Breast epithelium (tissue), 4 donors: ENCODE data around the gene UGT1A9. TPM values are rescaled to one million over a fixed set of nuclear protein-coding genes. Genes with fewer than 3 reads are reported as not detected.

Experiments
- DNase-seq, 2 donors: peaks; one replicate each; pipeline ENCODE4 v3.0.0-alpha.2; 2019; ENCODE audit warnings: low spot score in 2 of 2
- H3K27ac ChIP-seq, 2 donors: fragments of 200-600 bp; sonication (generic) in 1 of 2; one replicate each; pipeline ENCODE4 v1.5.1; 2016 to 2019; ENCODE audit warnings: mild to moderate bottlenecking in 1 of 2
- H3K27me3 ChIP-seq, 2 donors: fragments of 200-600 bp; sonication (generic) in 1 of 2; one replicate each; pipeline versions ENCODE4 v1.5.1 to v1.6.0; 2017 to 2019; ENCODE audit warnings: control low read depth in 1 of 2, mild to moderate bottlenecking in 1 of 2
- H3K36me3 ChIP-seq: fragments of 200-600 bp; one replicate; pipeline ENCODE4 v1.5.1; 2019
- H3K4me1 ChIP-seq, 2 donors: fragments of 200-600 bp; sonication (generic); one replicate each; pipeline ENCODE4 v1.5.1; 2016 to 2019; ENCODE audit warnings: control low read depth in 1 of 2
- H3K4me3 ChIP-seq, 3 donors: fragments of 200-600 bp; sonication (generic); 1 replicate in 2 of 3; 2 replicates in 1 of 3; pipeline ENCODE4 v1.5.1; 2016 to 2019; ENCODE audit warnings: mild to moderate bottlenecking in 3 of 3, moderate library complexity in 2 of 3
- H3K9me3 ChIP-seq, 2 donors: fragments of 200-600 bp; sonication (generic) in 1 of 2; one replicate each; pipeline ENCODE4 v1.5.1; 2016 to 2019; ENCODE audit warnings: control low read depth in 1 of 2
- CTCF ChIP-seq, 3 donors: fragments of 450-650 bp; IDR thresholded peaks; one replicate each; pipeline ENCODE4 v1.5.1; 2016 to 2017; ENCODE audit warnings: antibody characterized with exemption in 3 of 3, mild to moderate bottlenecking in 3 of 3, moderate library complexity in 3 of 3
- POLR2A ChIP-seq: fragments of 450-650 bp; IDR thresholded peaks from one replicate; pipeline ENCODE4 v1.6.1; 2016; ENCODE audit warnings: antibody characterized with exemption, mild to moderate bottlenecking, moderate library complexity
- POLR2AphosphoS5 ChIP-seq, 3 donors: sonication (generic); formaldehyde crosslinking; IDR thresholded peaks; one replicate each; pipeline ENCODE4 v1.6.1; 2017; ENCODE audit warnings: antibody characterized with exemption in 3 of 3
- intact Hi-C: fragments of 100-400 bp; cut with DNase I; formaldehyde crosslinking; loops from one replicate; pipeline ENCODE4 v1.15.1; 2023; ENCODE audit warnings: low total_unique reads
- total RNA-seq, 3 donors: library from RNA; depleted of rRNA; stranded (reverse); fragments of >200 nt; gene quantifications; one replicate each; pipeline ENCODE4 v1.1.0, GENCODE V29; 2016

The UGT1A9 gene
- total RNA-seq, 3 donors from 2014 or later, result not detected

GRCh38 chr2:233778030-233778429 is 106.3 kb downstream of the UGT1A9 start, which contains the start of gene MROH2A:
Gene MROH2A (plus strand): TSS chr2:233778330. CDS start chr2:233779359, 1,029 bp downstream.
- intact Hi-C loops, result no loop called here
- Histone ChIP-seq H3K9me3 (peaks cover 0 to 6% of the 10 kb centered on the region in 2 donors), H3K4me1 (no peaks in the 10 kb centered on the region), H3K4me3 (no peak within 1 kb of the TSS), H3K36me3 (no peaks in the 10 kb centered on the region), H3K27ac (no peak within 1 kb of the TSS), H3K27me3 (no peaks in the 10 kb centered on the region)
- DNase-seq, result no peak
- no peak for TF ChIP-seq CTCF (IDR thresholded peaks at IDR 0.05)

GRCh38 chr2:233779722-233780121 is 108.0 kb downstream of the UGT1A9 start:
- no peaks in the 10 kb centered on the region for H3K27me3 ChIP-seq
- H3K27ac ChIP-seq, result no peak overlapping the region
- TF ChIP-seq POLR2AphosphoS5 (IDR thresholded peaks at IDR 0.05) (no peak), CTCF (IDR thresholded peaks at IDR 0.05) (no peak)
- no peak for DNase-seq
- H3K4me3 ChIP-seq, result no peak overlapping the region
- no peaks in the 10 kb centered on the region for H3K4me1 ChIP-seq
- intact Hi-C loops, result no loop called here
- peaks cover 0 to 6% of the 10 kb centered on the region in 2 donors for H3K9me3 ChIP-seq
- no peaks in the 10 kb centered on the region for H3K36me3 ChIP-seq

- no peak overlapping the region for H3K27ac ChIP-seq
- H3K4me3 ChIP-seq, result no peak overlapping the region
- no peak for DNase-seq
- intact Hi-C loops, result no loop called here
- H3K36me3 ChIP-seq, result no peaks in the 10 kb centered on the region
- no peaks in the 10 kb centered on the region for H3K27me3 ChIP-seq
- H3K4me1 ChIP-seq, result no peaks in the 10 kb centered on the region
- H3K9me3 ChIP-seq, result peaks cover 0 to under 1% of the 10 kb centered on the region in 2 donors
- TF ChIP-seq CTCF (IDR thresholded peaks at IDR 0.05), result no peak
- TF ChIP-seq POLR2A, result no peak
- no peak for TF ChIP-seq POLR2AphosphoS5 (IDR thresholded peaks at IDR 0.05)
These were observed 109.1 kb downstream of the UGT1A9 start for GRCh38 chr2:233780771-233781170.

GRCh38 chr2:233789554-233789953 is 117.9 kb downstream of the UGT1A9 start:
- Histone ChIP-seq H3K27ac (no peak overlapping the region), H3K4me3 (no peak overlapping the region), H3K36me3 (no peaks in the 10 kb centered on the region), H3K27me3 (no peaks in the 10 kb centered on the region), H3K4me1 (no peaks in the 10 kb centered on the region), H3K9me3 (no peaks in the 10 kb centered on the region)
- intact Hi-C loops, result no loop called here
- TF ChIP-seq POLR2AphosphoS5 (IDR thresholded peaks at IDR 0.05) (no peak), CTCF (IDR thresholded peaks at IDR 0.05) (no peak), POLR2A (no peak)
- no peak for DNase-seq

- Histone ChIP-seq H3K27me3 (no peaks in the 10 kb centered on the region), H3K9me3 (no peaks in the 10 kb centered on the region), H3K36me3 (no peaks in the 10 kb centered on the region), H3K4me1 (no peaks in the 10 kb centered on the region), H3K4me3 (no peak overlapping the region), H3K27ac (no peak overlapping the region)
- DNase-seq, result no peak
- TF ChIP-seq POLR2AphosphoS5 (IDR thresholded peaks at IDR 0.05), result no peak
- TF ChIP-seq POLR2A, result no peak
- no peak for TF ChIP-seq CTCF (IDR thresholded peaks at IDR 0.05)
- intact Hi-C loops, result no loop called here
These were observed 119.6 kb downstream of the UGT1A9 start for GRCh38 chr2:233791151-233791882.
